H1 (cell line): ENCODE data around the gene SLC28A1. TPM values are rescaled to one million over a fixed set of nuclear protein-coding genes. Genes with fewer than 3 reads are reported as not detected.

Experiments
- CHD1 ChIP-seq: IDR thresholded peaks from 2 replicates; pipeline ENCODE4 v1.6.1; 2012; ENCODE audit warnings: low read depth, low read length, improper control_type of control experiment
- CHD7 ChIP-seq: fragments of 300-600 bp; sonication (generic); IDR thresholded peaks from 2 replicates; pipeline ENCODE4 v1.7.1; 2012; ENCODE audit warnings: low read length, moderate library complexity, mild to moderate bottlenecking, inconsistent platforms; ENCODE audit not compliant: insufficient replicate concordance
- EP300 ChIP-seq, 2 experiments: IDR thresholded peaks; 1 replicate in 1 of 2; 2 replicates in 1 of 2; pipeline ENCODE4 v1.6.1; 2011 to 2012; ENCODE audit warnings: low read depth in 2 of 2, low read length in 2 of 2, mild to moderate bottlenecking in 2 of 2, borderline replicate concordance in 1 of 2, inconsistent platforms in 1 of 2, moderate library complexity in 1 of 2
- SP2 ChIP-seq: IDR thresholded peaks from 2 replicates; pipeline ENCODE4 v1.6.1; 2012; ENCODE audit warnings: mild to moderate bottlenecking, low read length, inconsistent platforms
- SUZ12 ChIP-seq: fragments of 200-600 bp; sonication (generic); IDR thresholded peaks from 2 replicates; pipeline ENCODE4 v1.6.1; 2012; ENCODE audit warnings: mild to moderate bottlenecking, inconsistent platforms, low read length, moderate library complexity, mixed read lengths
- TCF12 ChIP-seq: IDR thresholded peaks from 2 replicates; pipeline ENCODE4 v1.6.1; 2011; ENCODE audit warnings: low read depth, mild to moderate bottlenecking, low read length
- polyA plus RNA-seq, 7 experiments: library from polyadenylated mRNA; depleted of rRNA in 3 of 7; stranded (reverse) in 5 of 7; unstranded in 2 of 7; fragments of >200 nt in 5 of 7; fragments of 200-250 nt in 2 of 7; gene quantifications; 1 replicate in 5 of 7; 2 replicates in 1 of 7; 4 replicates in 1 of 7; pipeline versions ENCODE4 v1.2.1 to v1.2.3, GENCODE V29; 2011 to 2013; ENCODE audit warnings: missing spikeins in 2 of 7, mixed read lengths in 2 of 7
- total RNA-seq: library from RNA; stranded (reverse); fragmentation: NEBNext Ultra II Directional; extraction: Animal tissue kit (Norgen Biotek cat#: 25700); gene quantifications from 2 replicates; pipeline ENCODE4 v1.2.1, GENCODE V29; 2021
- TF ChIP-seq, protein P1 (sequence below): IDR thresholded peaks from 2 replicates; pipeline ENCODE4 v1.6.1; 2012; ENCODE audit warnings: inconsistent platforms

Gene SLC28A1
- total and polyA plus RNA-seq, 2 of the 8 experiments (the other 6 are each of a cell fraction or from before 2014, with no cell fraction given): 0.09 TPM; not detected in 1

- TF ChIP-seq, protein P1, sequence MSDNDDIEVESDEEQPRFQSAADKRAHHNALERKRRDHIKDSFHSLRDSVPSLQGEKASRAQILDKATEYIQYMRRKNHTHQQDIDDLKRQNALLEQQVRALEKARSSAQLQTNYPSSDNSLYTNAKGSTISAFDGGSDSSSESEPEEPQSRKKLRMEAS: no peak
- TF ChIP-seq EP300 (IDR thresholded peaks at IDR 0.05; ENCODE audit: borderline replicate concordance in 1 of 2, low read depth in 2 of 2, low read length in 2 of 2) (no peak), SUZ12 (no peak), CHD1 (no peak), SP2 (no peak), CHD7 (no peak), TCF12 (no peak)
Observed at GRCh38 chr15:84910928-84911623, 26.6 kb downstream of the SLC28A1 start (continued).
